Subcutaneous abdominal adipose tissue (tissue), 5 donors: ENCODE measurements around the gene AMY2B.
"Not testable (repeated sequence)": the region's sequence is repeated elsewhere in the genome, so short reads cannot be mapped to it uniquely, and the experiment has no call there.

Experiments
- H3K27ac ChIP-seq: one replicate; pipeline ENCODE4 v1.7.0; 2013; ENCODE audit warnings: low read depth, mild to moderate bottlenecking, inconsistent platforms, low read length, moderate library complexity
- H3K27me3 ChIP-seq, 5 donors: one replicate each; pipeline ENCODE4 v1.7.0; 2013; ENCODE audit warnings: low read length in 5 of 5, inconsistent platforms in 1 of 5; ENCODE audit not compliant: control insufficient read depth in 5 of 5, insufficient read depth in 4 of 5
- H3K36me3 ChIP-seq, 5 donors: one replicate each; pipeline ENCODE4 v1.7.0; 2013; ENCODE audit warnings: low read length in 5 of 5; ENCODE audit not compliant: control insufficient read depth in 5 of 5, insufficient read depth in 5 of 5
- H3K4me1 ChIP-seq, 5 donors: one replicate each; pipeline ENCODE4 v1.7.0; 2013; ENCODE audit warnings: low read length in 5 of 5, mild to moderate bottlenecking in 3 of 5, moderate library complexity in 1 of 5; ENCODE audit not compliant: control insufficient read depth in 5 of 5, insufficient read depth in 5 of 5
- H3K4me3 ChIP-seq, 5 donors: one replicate each; pipeline ENCODE4 v1.7.0; 2013; ENCODE audit warnings: low read length in 5 of 5, low read depth in 1 of 5
- H3K9ac ChIP-seq, 5 donors: one replicate each; pipeline ENCODE4 v1.7.0; 2013; ENCODE audit warnings: low read length in 5 of 5, mild to moderate bottlenecking in 4 of 5, moderate library complexity in 3 of 5
- H3K9me3 ChIP-seq, 5 donors: one replicate each; pipeline ENCODE4 v1.7.0; 2013; ENCODE audit warnings: low read length in 5 of 5; ENCODE audit not compliant: control insufficient read depth in 5 of 5
- donor health status: healthy.
- donor health status: healthy.
- donor health status: healthy.
- donor health status: healthy.
- donor health status: healthy.

Gene AMY2B

DNA sequence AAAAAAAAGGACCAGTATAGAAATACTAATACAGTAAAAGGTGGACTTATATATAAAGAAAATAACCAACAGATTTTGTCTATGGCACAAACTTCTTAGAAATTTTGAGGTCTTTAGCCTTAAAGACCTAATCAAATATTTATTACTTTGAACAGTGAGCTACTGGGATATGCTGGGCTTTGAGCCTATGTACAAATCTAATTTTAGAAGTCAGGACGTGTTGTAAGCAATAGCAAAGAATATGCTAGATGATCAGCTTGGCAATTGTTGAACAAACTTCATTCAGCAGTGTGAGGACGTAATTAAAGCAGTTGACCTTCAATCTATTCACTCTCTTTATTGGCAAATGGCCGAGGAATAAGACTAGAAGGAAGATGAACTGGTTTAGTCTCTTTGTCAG is 31.4 kb downstream of the AMY2B start:
- H3K4me3 ChIP-seq = not testable (repeated sequence)

GRCh38 chr1:103616362-103616761 is 45.0 kb downstream of the AMY2B start:
- Histone ChIP-seq H3K36me3 (no peaks in the 10 kb centered on the region), H3K4me1 (no peaks in the 10 kb centered on the region), H3K9ac (no peak overlapping the region)

More for the DNA sequence above, 31.4 kb downstream of the AMY2B start:
- H3K4me1 ChIP-seq, H3K27me3 ChIP-seq, H3K36me3 ChIP-seq, H3K9me3 ChIP-seq, H3K9ac ChIP-seq, H3K27ac ChIP-seq: not testable (repeated sequence)

DNA sequence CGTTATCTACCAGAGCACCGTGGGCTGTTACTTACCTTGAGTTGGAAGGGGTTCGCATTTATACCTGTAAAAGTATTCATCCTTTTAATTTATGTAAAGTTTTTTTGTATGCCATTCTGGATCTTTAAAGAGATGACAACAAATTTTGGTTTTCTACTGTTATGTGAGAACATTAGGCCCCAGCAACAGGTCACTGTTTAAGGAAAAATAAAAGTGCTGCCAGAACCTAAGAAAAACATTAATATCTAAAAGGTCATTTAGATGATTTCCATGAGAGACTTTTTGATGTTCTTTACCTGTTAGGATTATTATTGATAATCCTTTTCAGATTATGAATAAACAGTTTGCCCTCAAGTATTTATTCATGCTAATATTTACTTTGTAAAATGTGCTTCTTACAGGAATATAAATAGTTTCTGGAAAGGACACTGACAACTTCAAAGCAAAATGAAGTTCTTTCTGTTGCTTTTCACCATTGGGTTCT is 45.6 kb downstream of the AMY2B start, which contains the start of gene AMY2A:
Gene AMY2A (plus strand): TSS at position 434 of the 484 bp plus-strand sequence. CDS start 14 bp downstream, at position 448.
- not testable (repeated sequence) for H3K9me3 ChIP-seq, H3K27ac ChIP-seq, H3K27me3 ChIP-seq, H3K4me3 ChIP-seq, H3K9ac ChIP-seq, H3K36me3 ChIP-seq, H3K4me1 ChIP-seq

More at GRCh38 chr1:103616362-103616761, 45.0 kb downstream of the AMY2B start:
- no peaks in the 10 kb centered on the region for H3K27me3 ChIP-seq
- H3K9me3 ChIP-seq = no peaks in the 10 kb centered on the region
- no peak overlapping the region for H3K4me3 ChIP-seq
- no peak overlapping the region for H3K27ac ChIP-seq

GRCh38 chr1:103627436-103627835 is 56.0 kb downstream of the AMY2B start:
- H3K9me3 ChIP-seq, H3K27me3 ChIP-seq, H3K36me3 ChIP-seq, H3K9ac ChIP-seq, H3K27ac ChIP-seq, H3K4me3 ChIP-seq, H3K4me1 ChIP-seq: not testable (repeated sequence)
